ENCODE data around the gene ZDHHC9.
"Not testable (repeated sequence)": the region's sequence is repeated elsewhere in the genome, so short reads cannot be mapped to it uniquely, and the experiment has no call there.

The ZDHHC9 gene

GRCh38 chrX:129843459-129844306, at the start of gene ZDHHC9:
Gene ZDHHC9, minus strand, starts transcription at chrX:129843886. Its CDS starts 1,941 bp downstream, at chrX:129841945.
- TF ChIP-seq POLR2AphosphoS5 (IDR thresholded peaks at IDR 0.05; ENCODE audit: borderline replicate concordance, low read depth, low read length) = no peak
- TF ChIP-seq EZH2 (IDR thresholded peaks at IDR 0.05) = no peak
- TF ChIP-seq FOXP2 (optimal IDR thresholded peaks at IDR 0.05; ENCODE audit: control extremely low read depth, extremely low read length, insufficient read depth) = no peak
- no peaks in the 10 kb centered on the region for H3K9me3 ChIP-seq (ENCODE audit: low read depth, low read length)
- H3K4me3 ChIP-seq = peak within 1 kb of the TSS; percentile 85
- H3K9ac ChIP-seq (ENCODE audit: insufficient read length) = peak within 1 kb of the TSS; percentile 69
- no peaks in the 10 kb centered on the region; the same call in 1 of the 2 replicates for H3K36me3 ChIP-seq (ENCODE audit: insufficient read depth, low read length)
- peak; percentile 34 for DNase-seq (ENCODE audit: low read depth, low spot score)
- no peak within 1 kb of the TSS for H3K27ac ChIP-seq

DNA sequence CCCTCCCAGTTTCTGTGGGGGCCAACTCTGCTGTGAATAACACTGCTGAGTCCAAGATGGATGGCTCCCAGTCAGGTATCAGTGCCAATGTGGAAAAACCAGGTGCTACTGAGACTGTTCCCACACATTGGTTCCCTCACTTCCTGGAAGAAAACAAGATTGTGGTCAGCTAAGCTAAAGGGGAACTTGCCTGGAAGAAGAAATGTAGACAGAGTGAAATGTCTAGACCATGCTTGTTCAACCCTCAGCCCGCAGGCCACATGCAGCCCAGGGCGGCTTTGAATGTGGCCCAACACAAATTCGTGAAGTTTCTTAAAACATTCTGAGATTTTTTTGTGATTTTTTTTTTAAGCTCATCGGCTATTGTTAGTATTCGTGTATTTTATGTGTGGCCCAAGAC, 33.7 kb upstream of the ZDHHC9 start:
- Histone ChIP-seq H3K27ac (no peak overlapping the region), H3K36me3 (ENCODE audit: insufficient read depth, low read length) (no peaks in the 10 kb centered on the region), H3K9ac (ENCODE audit: insufficient read length) (no peak overlapping the region), H3K9me3 (ENCODE audit: low read depth, low read length) (no peaks in the 10 kb centered on the region), H3K4me3 (no peak overlapping the region)
- DNase-seq (ENCODE audit: low read depth, low spot score) = no peak
- TF ChIP-seq POLR2AphosphoS5 (IDR thresholded peaks at IDR 0.05; ENCODE audit: borderline replicate concordance, low read depth, low read length) (no peak), FOXP2 (optimal IDR thresholded peaks at IDR 0.05; ENCODE audit: control extremely low read depth, extremely low read length, insufficient read depth) (no peak), EZH2 (IDR thresholded peaks at IDR 0.05) (no peak)

- H3K9me3 ChIP-seq (ENCODE audit: low read depth, low read length) = no peaks in the 10 kb centered on the region
- TF ChIP-seq POLR2AphosphoS5 (IDR thresholded peaks at IDR 0.05; ENCODE audit: borderline replicate concordance, low read depth, low read length) (no peak), EZH2 (IDR thresholded peaks at IDR 0.05) (no peak), FOXP2 (optimal IDR thresholded peaks at IDR 0.05; ENCODE audit: control extremely low read depth, extremely low read length, insufficient read depth) (no peak)
- H3K36me3 ChIP-seq (ENCODE audit: insufficient read depth, low read length) = no peaks in the 10 kb centered on the region
- H3K27ac ChIP-seq = no peak overlapping the region
- H3K4me3 ChIP-seq = no peak overlapping the region
- no peak overlapping the region for H3K9ac ChIP-seq (ENCODE audit: insufficient read length)
- no peak for DNase-seq (ENCODE audit: low read depth, low spot score)
These were observed 33.2 kb upstream of the ZDHHC9 start for GRCh38 chrX:129876771-129877305.

GRCh38 chrX:129875669-129876068, 32.0 kb upstream of the ZDHHC9 start:
- H3K9me3 ChIP-seq (ENCODE audit: low read depth, low read length) = no peaks in the 10 kb centered on the region
- H3K9ac ChIP-seq (ENCODE audit: insufficient read length) = no peak overlapping the region
- H3K4me3 ChIP-seq = no peak overlapping the region
- H3K27ac ChIP-seq = no peak overlapping the region
- H3K36me3 ChIP-seq (ENCODE audit: insufficient read depth, low read length) = no peaks in the 10 kb centered on the region
- DNase-seq (ENCODE audit: low read depth, low spot score) = no peak
- TF ChIP-seq POLR2AphosphoS5 (IDR thresholded peaks at IDR 0.05; ENCODE audit: borderline replicate concordance, low read depth, low read length) (no peak), FOXP2 (optimal IDR thresholded peaks at IDR 0.05; ENCODE audit: control extremely low read depth, extremely low read length, insufficient read depth) (no peak), EZH2 (IDR thresholded peaks at IDR 0.05) (no peak)

DNA sequence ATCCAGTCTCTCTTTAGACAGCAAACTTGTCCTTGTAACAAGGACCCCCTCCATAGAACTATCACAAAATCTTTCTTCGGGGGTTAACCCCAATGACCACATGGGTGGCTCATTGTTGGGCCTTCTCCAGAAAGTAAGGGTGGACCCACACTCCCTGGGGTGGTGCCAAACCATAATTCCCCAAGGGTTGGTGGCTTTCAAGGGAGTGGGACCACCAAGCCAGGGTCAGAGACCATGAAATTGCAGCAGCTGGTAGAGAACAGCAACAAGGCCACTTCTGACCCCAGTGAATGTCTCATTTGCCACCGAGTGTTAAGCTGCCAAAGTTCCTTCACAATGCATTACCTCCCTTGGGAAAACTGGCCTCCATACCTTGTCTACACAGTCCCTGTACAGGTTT, 28.8 kb upstream of the ZDHHC9 start:
- Histone ChIP-seq H3K9ac (ENCODE audit: insufficient read length) (no peak overlapping the region), H3K4me3 (no peak overlapping the region)
- TF ChIP-seq EZH2 (IDR thresholded peaks at IDR 0.05) (no peak), POLR2AphosphoS5 (IDR thresholded peaks at IDR 0.05; ENCODE audit: borderline replicate concordance, low read depth, low read length) (no peak), FOXP2 (optimal IDR thresholded peaks at IDR 0.05; ENCODE audit: control extremely low read depth, extremely low read length, insufficient read depth) (no peak)

GRCh38 chrX:129866321-129866720, 22.6 kb upstream of the ZDHHC9 start:
- not testable (repeated sequence) for H3K27ac ChIP-seq; H3K9ac ChIP-seq (ENCODE audit: insufficient read length); DNase-seq (ENCODE audit: low read depth, low spot score); H3K4me3 ChIP-seq; H3K36me3 ChIP-seq (ENCODE audit: insufficient read depth, low read length); H3K9me3 ChIP-seq (ENCODE audit: low read depth, low read length)

More for the DNA sequence above, 28.8 kb upstream of the ZDHHC9 start:
- Histone ChIP-seq H3K27ac (no peak overlapping the region), H3K36me3 (ENCODE audit: insufficient read depth, low read length) (no peaks in the 10 kb centered on the region), H3K9me3 (ENCODE audit: low read depth, low read length) (no peaks in the 10 kb centered on the region)
- no peak for DNase-seq (ENCODE audit: low read depth, low spot score)

DNA sequence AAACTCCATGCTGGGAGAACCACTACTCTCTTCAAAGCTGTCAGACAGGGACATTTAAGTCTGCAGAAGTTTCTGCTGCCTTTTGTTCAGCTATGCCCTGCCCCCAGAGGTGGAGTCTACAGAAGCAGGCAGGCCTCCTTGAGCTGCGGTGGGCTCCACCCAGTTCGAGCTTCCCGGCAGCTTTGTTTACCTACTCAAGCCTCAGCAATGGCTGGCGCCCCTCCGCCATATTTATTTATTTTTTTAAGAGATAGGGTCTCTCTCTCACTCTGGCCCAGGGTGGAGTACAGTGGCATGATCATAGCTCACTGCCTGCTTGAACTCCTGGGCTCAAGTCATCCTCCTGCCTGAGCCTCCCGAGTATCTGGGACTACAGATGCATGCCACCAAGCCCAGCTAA, 15.4 kb upstream of the ZDHHC9 start:
- H3K27ac ChIP-seq; H3K4me3 ChIP-seq; H3K9me3 ChIP-seq (ENCODE audit: low read depth, low read length); H3K9ac ChIP-seq (ENCODE audit: insufficient read length); H3K36me3 ChIP-seq (ENCODE audit: insufficient read depth, low read length); DNase-seq (ENCODE audit: low read depth, low spot score): not testable (repeated sequence)

- not testable (repeated sequence) for H3K36me3 ChIP-seq (ENCODE audit: insufficient read depth, low read length); H3K4me3 ChIP-seq; H3K27ac ChIP-seq
These were observed 8.1 kb upstream of the ZDHHC9 start for GRCh38 chrX:129851825-129852224.

GRCh38 chrX:129846716-129847115, 3.0 kb upstream of the ZDHHC9 start:
- Histone ChIP-seq H3K36me3 (ENCODE audit: insufficient read depth, low read length) (no peaks in the 10 kb centered on the region; the same call in 1 of the 2 replicates), H3K27ac (no peak overlapping the region), H3K4me3 (no peak overlapping the region), H3K9me3 (ENCODE audit: low read depth, low read length) (no peaks in the 10 kb centered on the region), H3K9ac (ENCODE audit: insufficient read length) (no peak overlapping the region)
- no peak for TF ChIP-seq EZH2 (IDR thresholded peaks at IDR 0.05)
- TF ChIP-seq FOXP2 (optimal IDR thresholded peaks at IDR 0.05; ENCODE audit: control extremely low read depth, extremely low read length, insufficient read depth) = no peak
- TF ChIP-seq POLR2AphosphoS5 (IDR thresholded peaks at IDR 0.05; ENCODE audit: borderline replicate concordance, low read depth, low read length) = no peak
- DNase-seq (ENCODE audit: low read depth, low spot score) = no peak

More at GRCh38 chrX:129851825-129852224, 8.1 kb upstream of the ZDHHC9 start:
- not testable (repeated sequence) for H3K9ac ChIP-seq (ENCODE audit: insufficient read length); H3K9me3 ChIP-seq (ENCODE audit: low read depth, low read length); DNase-seq (ENCODE audit: low read depth, low spot score)
